ENCODE results near the gene AK9. TPM values are rescaled to one million over a fixed set of nuclear protein-coding genes. Genes with fewer than 3 reads are reported as not detected.

Gene AK9
- total RNA-seq, 1 experiment from 2014 or later = 2.6 TPM

DNA sequence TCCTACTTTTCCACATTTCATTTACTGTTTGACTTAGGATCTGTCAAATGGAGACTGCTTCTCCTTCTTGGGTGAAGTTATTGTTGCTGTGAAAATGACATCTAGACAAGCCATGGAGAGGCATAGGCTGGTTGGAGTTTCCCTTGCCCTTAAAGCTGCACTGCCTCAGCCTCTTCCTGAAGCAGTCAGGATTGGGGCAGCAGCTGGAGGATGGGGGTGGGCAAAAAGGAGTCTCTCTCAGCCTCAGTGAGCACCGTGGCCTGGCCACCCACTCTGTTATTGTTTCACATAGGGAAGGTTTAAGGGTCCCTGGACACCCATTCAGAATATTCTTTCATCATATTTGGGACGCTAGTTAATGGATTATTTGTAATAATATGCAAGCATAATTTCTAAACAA is 200.3 kb downstream of the AK9 start:
- Histone ChIP-seq H3K36me3 (ENCODE audit: insufficient read depth, low read length, poor library complexity, severe bottlenecking) (no peaks in the 10 kb centered on the region), H3K4me3 (ENCODE audit: low read depth, low read length, poor library complexity, severe bottlenecking) (no peak overlapping the region), H3K4me1 (ENCODE audit: insufficient read depth, low read length, poor library complexity, severe bottlenecking) (peaks cover 4% of the 10 kb centered on the region), H3K27ac (ENCODE audit: low read depth, low read length, poor library complexity, severe bottlenecking) (no peak overlapping the region), H3K27me3 (replicated peaks; ENCODE audit: insufficient read depth, low read depth, low read length, poor library complexity) (no peaks in the 10 kb centered on the region), H3K9me3 (ENCODE audit: low read depth, low read length, poor library complexity, severe bottlenecking) (no peaks in the 10 kb centered on the region)
- intact Hi-C loops (cut with micrococcal nuclease; ENCODE audit: unreplicated experiment) = no loop called here
- DNase-seq (ENCODE audit: low spot score) = no peak
- ChIA-PET POLR2A (ENCODE audit: low non-redundant PET) (no interaction called here), CTCF (no interaction called here)
- TF ChIP-seq, protein P1, sequence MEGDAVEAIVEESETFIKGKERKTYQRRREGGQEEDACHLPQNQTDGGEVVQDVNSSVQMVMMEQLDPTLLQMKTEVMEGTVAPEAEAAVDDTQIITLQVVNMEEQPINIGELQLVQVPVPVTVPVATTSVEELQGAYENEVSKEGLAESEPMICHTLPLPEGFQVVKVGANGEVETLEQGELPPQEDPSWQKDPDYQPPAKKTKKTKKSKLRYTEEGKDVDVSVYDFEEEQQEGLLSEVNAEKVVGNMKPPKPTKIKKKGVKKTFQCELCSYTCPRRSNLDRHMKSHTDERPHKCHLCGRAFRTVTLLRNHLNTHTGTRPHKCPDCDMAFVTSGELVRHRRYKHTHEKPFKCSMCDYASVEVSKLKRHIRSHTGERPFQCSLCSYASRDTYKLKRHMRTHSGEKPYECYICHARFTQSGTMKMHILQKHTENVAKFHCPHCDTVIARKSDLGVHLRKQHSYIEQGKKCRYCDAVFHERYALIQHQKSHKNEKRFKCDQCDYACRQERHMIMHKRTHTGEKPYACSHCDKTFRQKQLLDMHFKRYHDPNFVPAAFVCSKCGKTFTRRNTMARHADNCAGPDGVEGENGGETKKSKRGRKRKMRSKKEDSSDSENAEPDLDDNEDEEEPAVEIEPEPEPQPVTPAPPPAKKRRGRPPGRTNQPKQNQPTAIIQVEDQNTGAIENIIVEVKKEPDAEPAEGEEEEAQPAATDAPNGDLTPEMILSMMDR (conservative IDR thresholded peaks at IDR 0.05; ENCODE audit: low read depth, low read length) = no peak
- no TSS peak for BruUV-seq (replicated peaks)

- CTCF ChIA-PET = no interaction called here
- no peak for DNase-seq (ENCODE audit: low spot score)
- TF ChIP-seq, protein P1 (conservative IDR thresholded peaks at IDR 0.05; ENCODE audit: low read depth, low read length) = no peak
- TF ChIP-seq EZH2 (IDR thresholded peaks at IDR 0.05; ENCODE audit: borderline replicate concordance, low read depth, low read length, poor library complexity, severe bottlenecking) = no peak
- no peaks in the 10 kb centered on the region for H3K27me3 ChIP-seq (replicated peaks; ENCODE audit: insufficient read depth, low read depth, low read length, poor library complexity)
- H3K27ac ChIP-seq (ENCODE audit: low read depth, low read length, poor library complexity, severe bottlenecking) = no peak overlapping the region
- intact Hi-C loops (cut with micrococcal nuclease; ENCODE audit: unreplicated experiment) = no loop called here
- H3K9me3 ChIP-seq (ENCODE audit: low read depth, low read length, poor library complexity, severe bottlenecking) = no peaks in the 10 kb centered on the region
- no peak overlapping the region for H3K4me3 ChIP-seq (ENCODE audit: low read depth, low read length, poor library complexity, severe bottlenecking)
- BruUV-seq (replicated peaks) = no TSS peak
- H3K4me1 ChIP-seq (ENCODE audit: insufficient read depth, low read length, poor library complexity, severe bottlenecking) = peaks cover 9% of the 10 kb centered on the region
- no peaks in the 10 kb centered on the region for H3K36me3 ChIP-seq (ENCODE audit: insufficient read depth, low read length, poor library complexity, severe bottlenecking)
- POLR2A ChIA-PET (ENCODE audit: low non-redundant PET) = no interaction called here
Measured at GRCh38 chr6:109488001-109488400, 203.0 kb downstream of the AK9 start.

GRCh38 chr6:109486068-109486467 is 204.9 kb downstream of the AK9 start:
- no TSS peak for BruUV-seq (replicated peaks)
- POLR2A ChIA-PET (ENCODE audit: low non-redundant PET) = no interaction called here
- Histone ChIP-seq H3K4me3 (ENCODE audit: low read depth, low read length, poor library complexity, severe bottlenecking) (no peak overlapping the region), H3K27me3 (replicated peaks; ENCODE audit: insufficient read depth, low read depth, low read length, poor library complexity) (no peaks in the 10 kb centered on the region), H3K9me3 (ENCODE audit: low read depth, low read length, poor library complexity, severe bottlenecking) (no peaks in the 10 kb centered on the region), H3K36me3 (ENCODE audit: insufficient read depth, low read length, poor library complexity, severe bottlenecking) (peaks cover 8% of the 10 kb centered on the region), H3K4me1 (ENCODE audit: insufficient read depth, low read length, poor library complexity, severe bottlenecking) (peaks cover 14% of the 10 kb centered on the region), H3K27ac (ENCODE audit: low read depth, low read length, poor library complexity, severe bottlenecking) (no peak overlapping the region)
- TF ChIP-seq, protein P1 (conservative IDR thresholded peaks at IDR 0.05; ENCODE audit: low read depth, low read length) = no peak
- no peak for TF ChIP-seq EZH2 (IDR thresholded peaks at IDR 0.05; ENCODE audit: borderline replicate concordance, low read depth, low read length, poor library complexity, severe bottlenecking)
- intact Hi-C loops (cut with micrococcal nuclease; ENCODE audit: unreplicated experiment) = no loop called here
- DNase-seq (ENCODE audit: low spot score) = no peak
- CTCF ChIA-PET = no interaction called here

Measured in A673 (cell line).